Measurements from ENCODE around the gene TBCE. TPM values are rescaled to one million over a fixed set of nuclear protein-coding genes. Genes with fewer than 3 reads are reported as not detected.

TBCE gene
- total and polyA plus RNA-seq, 4 donors: 9.5 to 19.7 (median 14.1) TPM

GRCh38 chr1:235425357-235425756 lies 58.1 kb downstream of the TBCE start:
- no peak for DNase-seq (ENCODE audit: low spot score)
- Histone ChIP-seq H3K4me1 (ENCODE audit: control insufficient read depth in 4 of 4, insufficient read depth in 4 of 4, low read length in 3 of 4) (no peaks in the 10 kb centered on the region), H3K9ac (ENCODE audit: low read depth in 1 of 2, low read length in 2 of 2) (no peak overlapping the region), H3K9me3 (ENCODE audit: control insufficient read depth in 4 of 4, low read length in 3 of 4) (no peaks in the 10 kb centered on the region), H3K27me3 (ENCODE audit: control insufficient read depth in 4 of 4, insufficient read depth in 4 of 4, low read length in 3 of 4) (no peaks in the 10 kb centered on the region), H3K27ac (ENCODE audit: low read depth in 1 of 2, low read length in 2 of 2) (no peak overlapping the region), H3K36me3 (ENCODE audit: control insufficient read depth in 4 of 4, insufficient read depth in 3 of 4, low read depth in 1 of 4, low read length in 3 of 4) (peaks cover 0 to 3% (median 2%) of the 10 kb centered on the region in 4 donors), H3K4me3 (ENCODE audit: low read depth in 1 of 3, low read length in 3 of 3) (no peak overlapping the region)
- WGBS: 96% methylated on average over 9 of the region's 9 CpGs
- no peak for TF ChIP-seq SP1 (IDR thresholded peaks at IDR 0.05)
- TF ChIP-seq HNF4G (IDR thresholded peaks at IDR 0.05): no peak
- TF ChIP-seq REST (IDR thresholded peaks at IDR 0.05): no peak
- TF ChIP-seq ZBTB33 (IDR thresholded peaks at IDR 0.05): no peak
- TF ChIP-seq TAF1 (conservative IDR thresholded peaks at IDR 0.05): no peak
- no peak for TF ChIP-seq ATF3 (IDR thresholded peaks at IDR 0.05)
- TF ChIP-seq JUND (IDR thresholded peaks at IDR 0.05): no peak
- TF ChIP-seq FOXA1 (IDR thresholded peaks at IDR 0.05): no peak
- TF ChIP-seq YY1 (IDR thresholded peaks at IDR 0.05): no peak
- TF ChIP-seq, protein P1, sequence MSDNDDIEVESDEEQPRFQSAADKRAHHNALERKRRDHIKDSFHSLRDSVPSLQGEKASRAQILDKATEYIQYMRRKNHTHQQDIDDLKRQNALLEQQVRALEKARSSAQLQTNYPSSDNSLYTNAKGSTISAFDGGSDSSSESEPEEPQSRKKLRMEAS (IDR thresholded peaks at IDR 0.05): no peak
- TF ChIP-seq EGR1 (IDR thresholded peaks at IDR 0.05; ENCODE audit: low read depth in 2 of 2): no peak
- no peak for TF ChIP-seq GABPA (IDR thresholded peaks at IDR 0.05 in 1 of 2, conservative IDR thresholded peaks at IDR 0.05 in 1 of 2)
- no peak for TF ChIP-seq RAD21 (IDR thresholded peaks at IDR 0.05)
- no peak for TF ChIP-seq RXRA (IDR thresholded peaks at IDR 0.05)
- TF ChIP-seq HNF4A (conservative IDR thresholded peaks at IDR 0.05): no peak
- TF ChIP-seq NR2F2 (IDR thresholded peaks at IDR 0.05): no peak

- no peak overlapping the region for H3K9ac ChIP-seq (ENCODE audit: low read depth in 1 of 2, low read length in 2 of 2)
- 98% methylated on average over 4 of the region's 4 CpGs for WGBS
These were observed 58.9 kb downstream of the TBCE start for GRCh38 chr1:235426143-235426542.

More at GRCh38 chr1:235426143-235426542, 58.9 kb downstream of the TBCE start:
- Histone ChIP-seq H3K27me3 (ENCODE audit: control insufficient read depth in 4 of 4, insufficient read depth in 4 of 4, low read length in 3 of 4) (no peaks in the 10 kb centered on the region), H3K27ac (ENCODE audit: low read depth in 1 of 2, low read length in 2 of 2) (no peak overlapping the region), H3K9me3 (ENCODE audit: control insufficient read depth in 4 of 4, low read length in 3 of 4) (no peaks in the 10 kb centered on the region), H3K36me3 (ENCODE audit: control insufficient read depth in 4 of 4, insufficient read depth in 3 of 4, low read depth in 1 of 4, low read length in 3 of 4) (peaks cover 0 to 3% (median 2%) of the 10 kb centered on the region in 4 donors), H3K4me1 (ENCODE audit: control insufficient read depth in 4 of 4, insufficient read depth in 4 of 4, low read length in 3 of 4) (no peaks in the 10 kb centered on the region), H3K4me3 (ENCODE audit: low read depth in 1 of 3, low read length in 3 of 3) (no peak overlapping the region)
- DNase-seq (ENCODE audit: low spot score): no peak
- TF ChIP-seq HNF4G (IDR thresholded peaks at IDR 0.05) (no peak), RXRA (IDR thresholded peaks at IDR 0.05) (no peak), ATF3 (IDR thresholded peaks at IDR 0.05) (no peak), HNF4A (conservative IDR thresholded peaks at IDR 0.05) (no peak), EGR1 (IDR thresholded peaks at IDR 0.05; ENCODE audit: low read depth in 2 of 2) (no peak), JUND (IDR thresholded peaks at IDR 0.05) (no peak), ZBTB33 (IDR thresholded peaks at IDR 0.05) (no peak), SP1 (IDR thresholded peaks at IDR 0.05) (no peak), FOXA2 (IDR thresholded peaks at IDR 0.05) (no peak), GABPA (IDR thresholded peaks at IDR 0.05 in 1 of 2, conservative IDR thresholded peaks at IDR 0.05 in 1 of 2) (no peak)
- TF ChIP-seq, protein P2, sequence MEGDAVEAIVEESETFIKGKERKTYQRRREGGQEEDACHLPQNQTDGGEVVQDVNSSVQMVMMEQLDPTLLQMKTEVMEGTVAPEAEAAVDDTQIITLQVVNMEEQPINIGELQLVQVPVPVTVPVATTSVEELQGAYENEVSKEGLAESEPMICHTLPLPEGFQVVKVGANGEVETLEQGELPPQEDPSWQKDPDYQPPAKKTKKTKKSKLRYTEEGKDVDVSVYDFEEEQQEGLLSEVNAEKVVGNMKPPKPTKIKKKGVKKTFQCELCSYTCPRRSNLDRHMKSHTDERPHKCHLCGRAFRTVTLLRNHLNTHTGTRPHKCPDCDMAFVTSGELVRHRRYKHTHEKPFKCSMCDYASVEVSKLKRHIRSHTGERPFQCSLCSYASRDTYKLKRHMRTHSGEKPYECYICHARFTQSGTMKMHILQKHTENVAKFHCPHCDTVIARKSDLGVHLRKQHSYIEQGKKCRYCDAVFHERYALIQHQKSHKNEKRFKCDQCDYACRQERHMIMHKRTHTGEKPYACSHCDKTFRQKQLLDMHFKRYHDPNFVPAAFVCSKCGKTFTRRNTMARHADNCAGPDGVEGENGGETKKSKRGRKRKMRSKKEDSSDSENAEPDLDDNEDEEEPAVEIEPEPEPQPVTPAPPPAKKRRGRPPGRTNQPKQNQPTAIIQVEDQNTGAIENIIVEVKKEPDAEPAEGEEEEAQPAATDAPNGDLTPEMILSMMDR (IDR thresholded peaks at IDR 0.05; ENCODE audit: low read depth, low read length, missing input control): no peak
- TF ChIP-seq, protein P1 (IDR thresholded peaks at IDR 0.05): no peak

Measured in liver (tissue), 9 donors.